ENCODE results near the gene SIRPA. TPM values are rescaled to one million over a fixed set of nuclear protein-coding genes. Genes with fewer than 3 reads are reported as not detected.

The SIRPA gene
- total RNA-seq, 1 experiment from 2014 or later = 0.30 TPM

DNA sequence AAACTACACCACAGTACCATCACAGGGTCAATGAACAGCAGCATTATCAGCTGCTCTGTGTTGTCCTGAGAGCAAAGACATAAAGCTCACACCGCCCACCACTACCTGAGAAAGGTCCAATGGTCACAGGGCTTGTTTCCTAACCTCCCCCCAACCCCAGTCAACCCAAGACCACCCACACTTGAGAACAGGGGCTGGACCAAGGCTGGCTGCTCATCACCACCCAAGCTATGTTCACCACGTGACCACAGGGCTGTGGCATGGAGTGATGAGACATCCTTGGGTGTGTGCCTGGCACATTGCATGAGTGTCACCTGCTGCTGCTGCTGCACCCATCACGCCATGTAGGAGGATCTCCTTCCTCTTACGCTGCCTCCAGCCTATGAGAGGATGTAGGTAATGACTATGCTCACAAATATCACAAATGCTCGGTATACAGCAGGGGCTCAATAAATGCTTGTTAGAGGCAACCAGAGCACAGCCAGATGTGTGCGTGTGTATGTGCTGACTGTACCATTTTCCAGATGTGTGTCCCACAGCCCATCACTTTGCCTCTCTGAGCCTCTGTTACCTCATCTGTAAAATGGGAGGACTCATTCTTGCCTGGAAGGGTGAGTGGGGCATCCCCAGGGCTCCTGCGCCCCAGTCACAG lies 23.3 kb upstream of the SIRPA start:
- DNase-seq = no peak
- H4K20me1 ChIP-seq (ENCODE audit: insufficient read depth, low read depth, low read length) = peaks cover 7% of the 10 kb centered on the region; the same call in 1 of the 2 replicates

DNA sequence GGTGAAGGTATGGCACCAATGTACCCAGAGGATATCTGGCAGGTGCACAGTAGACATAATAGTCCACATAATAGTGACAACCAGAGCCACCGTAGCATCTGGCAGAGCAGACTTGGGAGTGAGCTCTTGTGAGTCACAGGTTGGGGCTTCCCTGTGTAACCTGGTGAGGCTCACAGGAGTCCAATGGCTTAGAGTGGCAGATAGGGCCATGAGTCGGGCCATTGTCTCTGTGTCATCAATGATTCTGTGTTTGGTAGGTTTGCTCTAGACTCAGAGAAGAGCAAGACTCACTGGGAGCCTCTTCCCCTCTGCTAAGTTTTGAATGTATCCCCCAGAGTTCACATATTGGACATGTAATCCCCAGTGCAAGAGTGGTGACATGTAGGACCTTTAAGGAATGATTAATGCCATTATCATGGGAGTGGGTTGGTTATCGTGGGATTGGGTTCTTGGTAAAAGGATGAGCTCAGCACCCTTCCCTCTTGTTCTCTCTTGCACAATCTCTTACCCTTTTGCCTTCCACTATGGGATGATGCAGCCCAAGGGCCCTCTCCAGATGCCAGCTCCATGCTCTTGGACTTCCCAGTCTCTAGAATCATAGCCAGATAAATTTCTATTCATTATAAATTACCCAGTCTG lies 22.6 kb upstream of the SIRPA start:
- Histone ChIP-seq H3K4me2 (ENCODE audit: low read depth, low read length, poor library complexity, severe bottlenecking) (no peak overlapping the region), H3K4me1 (ENCODE audit: low read length) (peaks cover 30% of the 10 kb centered on the region), H3K9me2 (replicated peaks; ENCODE audit: insufficient read depth, low read length) (no peaks in the 10 kb centered on the region), H4K20me1 (ENCODE audit: insufficient read depth, low read depth, low read length) (peaks cover 7% of the 10 kb centered on the region; the same call in 1 of the 2 replicates), H3K36me3 (ENCODE audit: insufficient read depth, low read length) (no peaks in the 10 kb centered on the region), H3K27ac (ENCODE audit: low read length) (no peak overlapping the region), H3K27me3 (ENCODE audit: low read length) (no peaks in the 10 kb centered on the region), H3K9me3 (ENCODE audit: low read length) (no peaks in the 10 kb centered on the region), H3K79me2 (ENCODE audit: low read length) (no peaks in the 10 kb centered on the region), H2AFZ (ENCODE audit: low read length) (no peak overlapping the region), H3K9ac (ENCODE audit: low read length) (no peak overlapping the region), H3K4me3 (ENCODE audit: low read length) (no peak overlapping the region)
- no peak for DNase-seq

More for the DNA sequence above, 23.3 kb upstream of the SIRPA start:
- Histone ChIP-seq H3K79me2 (ENCODE audit: low read length) (no peaks in the 10 kb centered on the region), H3K4me2 (ENCODE audit: low read depth, low read length, poor library complexity, severe bottlenecking) (peak overlapping the region; percentile 66), H3K9ac (ENCODE audit: low read length) (no peak overlapping the region), H3K4me3 (ENCODE audit: low read length) (no peak overlapping the region), H3K27me3 (ENCODE audit: low read length) (no peaks in the 10 kb centered on the region), H3K9me3 (ENCODE audit: low read length) (no peaks in the 10 kb centered on the region), H2AFZ (ENCODE audit: low read length) (no peak overlapping the region), H3K4me1 (ENCODE audit: low read length) (peaks cover 30% of the 10 kb centered on the region), H3K36me3 (ENCODE audit: insufficient read depth, low read length) (no peaks in the 10 kb centered on the region), H3K27ac (ENCODE audit: low read length) (no peak overlapping the region), H3K9me2 (replicated peaks; ENCODE audit: insufficient read depth, low read length) (no peaks in the 10 kb centered on the region)

DNA sequence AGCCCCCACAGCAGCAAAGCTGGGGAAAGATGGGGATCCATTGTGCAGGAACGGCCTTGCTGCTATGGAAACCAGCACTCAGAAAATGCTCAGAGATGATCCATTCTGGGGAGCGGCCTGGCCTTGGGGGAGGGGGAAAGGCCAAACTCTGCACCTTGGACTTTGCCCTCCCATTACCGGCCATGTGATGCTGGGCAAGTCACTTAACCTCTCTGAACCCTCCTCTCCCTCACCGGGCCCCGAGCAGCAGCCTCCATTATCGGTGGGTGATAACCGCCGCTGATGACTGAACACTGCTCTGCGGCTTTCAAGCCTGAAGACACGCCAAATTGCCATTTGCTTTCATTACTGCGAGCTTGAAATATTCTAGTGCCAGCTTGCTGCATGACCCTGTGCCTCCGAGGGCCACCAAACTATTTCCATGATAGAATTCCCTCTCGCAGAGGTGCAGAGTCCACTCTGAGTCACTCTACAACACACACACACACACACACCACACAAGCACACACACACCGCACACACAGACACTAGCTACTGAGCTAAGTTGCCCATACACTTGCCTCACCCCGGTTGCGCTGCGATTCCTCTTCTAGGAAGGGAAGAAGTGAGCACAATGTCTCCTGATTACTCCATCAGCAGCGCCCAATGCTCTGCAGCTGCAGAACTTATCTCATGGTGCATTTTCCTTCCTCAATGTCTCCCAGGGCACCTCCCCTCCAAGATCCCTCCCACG lies 20.6 kb upstream of the SIRPA start:
- H3K27ac ChIP-seq (ENCODE audit: low read length) = no peak overlapping the region
- no peaks in the 10 kb centered on the region for H3K9me2 ChIP-seq (replicated peaks; ENCODE audit: insufficient read depth, low read length)
- no peaks in the 10 kb centered on the region for H3K9me3 ChIP-seq (ENCODE audit: low read length)
- no peak overlapping the region for H3K4me2 ChIP-seq (ENCODE audit: low read depth, low read length, poor library complexity, severe bottlenecking)
- no peaks in the 10 kb centered on the region for H3K27me3 ChIP-seq (ENCODE audit: low read length)
- no peak overlapping the region for H3K9ac ChIP-seq (ENCODE audit: low read length)
- H3K4me1 ChIP-seq (ENCODE audit: low read length) = peaks cover 41% of the 10 kb centered on the region
- H4K20me1 ChIP-seq (ENCODE audit: insufficient read depth, low read depth, low read length) = peaks cover 7% of the 10 kb centered on the region; the same call in 1 of the 2 replicates
- H3K4me3 ChIP-seq (ENCODE audit: low read length) = no peak overlapping the region
- no peaks in the 10 kb centered on the region for H3K36me3 ChIP-seq (ENCODE audit: insufficient read depth, low read length)
- H3K79me2 ChIP-seq (ENCODE audit: low read length) = no peaks in the 10 kb centered on the region
- no peak overlapping the region for H2AFZ ChIP-seq (ENCODE audit: low read length)
- DNase-seq = no peak

DNA sequence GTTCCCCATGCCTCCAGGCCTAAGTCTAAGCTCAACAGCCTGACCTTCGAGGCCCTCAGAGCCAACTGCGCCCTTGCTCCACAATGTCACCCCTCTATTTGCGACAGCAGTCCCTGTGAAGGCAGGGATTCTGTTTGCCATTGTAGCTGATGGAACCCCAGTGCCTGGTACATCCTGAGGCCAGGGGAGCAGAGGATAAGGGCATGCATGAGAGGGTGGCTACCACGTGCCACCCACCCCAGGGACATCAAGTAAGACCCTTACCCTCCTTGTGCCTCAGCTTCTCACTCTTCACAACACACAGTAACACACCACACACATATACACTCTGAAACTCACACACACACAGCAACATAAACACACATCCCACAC lies 20.0 kb upstream of the SIRPA start:
- Histone ChIP-seq H3K27ac (ENCODE audit: low read length) (no peak overlapping the region), H3K9me3 (ENCODE audit: low read length) (no peaks in the 10 kb centered on the region), H2AFZ (ENCODE audit: low read length) (no peak overlapping the region), H4K20me1 (ENCODE audit: insufficient read depth, low read depth, low read length) (peaks cover 7% of the 10 kb centered on the region; the same call in 1 of the 2 replicates), H3K4me2 (ENCODE audit: low read depth, low read length, poor library complexity, severe bottlenecking) (no peak overlapping the region), H3K79me2 (ENCODE audit: low read length) (no peaks in the 10 kb centered on the region), H3K4me1 (ENCODE audit: low read length) (peaks cover 41% of the 10 kb centered on the region), H3K36me3 (ENCODE audit: insufficient read depth, low read length) (no peaks in the 10 kb centered on the region), H3K9me2 (replicated peaks; ENCODE audit: insufficient read depth, low read length) (no peaks in the 10 kb centered on the region), H3K4me3 (ENCODE audit: low read length) (no peak overlapping the region), H3K27me3 (ENCODE audit: low read length) (no peaks in the 10 kb centered on the region), H3K9ac (ENCODE audit: low read length) (no peak overlapping the region)
- no peak for DNase-seq

DNA sequence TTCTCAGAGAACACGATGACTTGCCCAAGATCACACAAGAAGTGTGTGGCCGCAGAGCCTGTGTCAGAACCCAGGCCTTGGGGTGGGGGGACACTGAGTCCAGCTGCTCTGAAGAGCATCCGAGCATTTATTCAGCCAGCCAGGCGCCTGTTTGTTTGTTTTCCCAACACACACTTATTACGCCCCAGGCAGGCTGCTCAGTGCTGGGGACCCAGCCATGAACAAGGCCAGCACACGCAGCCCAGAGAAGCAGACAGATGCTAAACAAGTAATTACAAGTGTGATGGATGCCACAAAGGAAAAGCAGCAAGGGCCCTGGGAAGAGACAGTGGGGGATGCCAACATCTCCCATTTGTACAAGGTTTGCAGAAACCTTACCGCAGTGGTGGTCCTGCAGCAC lies 19.4 kb upstream of the SIRPA start:
- Histone ChIP-seq H3K79me2 (ENCODE audit: low read length) (no peaks in the 10 kb centered on the region), H3K4me2 (ENCODE audit: low read depth, low read length, poor library complexity, severe bottlenecking) (no peak overlapping the region), H3K9me2 (replicated peaks; ENCODE audit: insufficient read depth, low read length) (no peaks in the 10 kb centered on the region)

DNA sequence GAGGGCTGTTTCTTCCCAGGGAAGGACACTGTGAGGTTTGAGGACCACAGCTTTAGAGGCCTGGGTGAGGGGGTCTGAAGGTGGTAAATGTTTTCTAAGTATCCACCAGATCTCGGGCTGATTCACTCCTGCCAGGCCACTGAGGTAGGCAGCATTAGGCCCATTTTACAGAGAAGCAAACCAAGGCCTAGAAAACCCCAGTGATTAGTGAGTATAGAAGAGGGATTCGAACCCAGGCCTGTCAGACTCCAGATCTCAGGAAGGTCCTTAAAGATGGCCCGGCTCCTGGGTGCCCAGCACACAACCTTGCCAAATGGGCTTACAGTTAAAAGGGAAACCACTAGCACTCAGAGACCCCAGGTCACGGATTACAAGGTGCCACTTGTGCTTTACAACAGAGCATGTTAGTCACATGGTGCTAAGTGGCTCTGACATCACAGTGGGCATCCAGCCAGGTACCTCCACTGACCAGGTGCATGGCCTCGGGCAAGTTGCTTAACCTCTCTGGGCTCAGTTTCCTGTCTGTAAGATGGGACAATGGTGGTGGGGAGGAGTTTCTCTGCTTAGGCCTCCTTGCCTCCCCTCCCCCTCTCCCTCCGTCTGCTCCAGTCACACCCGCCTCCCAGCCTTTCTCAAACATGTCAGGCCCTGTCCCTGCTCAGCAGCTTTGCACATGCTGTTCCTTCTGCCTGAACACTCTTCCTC lies 18.8 kb upstream of the SIRPA start:
- no peaks in the 10 kb centered on the region for H3K27me3 ChIP-seq (ENCODE audit: low read length)
- peaks cover 29% of the 10 kb centered on the region for H3K4me1 ChIP-seq (ENCODE audit: low read length)
- no peak overlapping the region for H3K4me3 ChIP-seq (ENCODE audit: low read length)
- DNase-seq = no peak
- no peak overlapping the region for H3K9ac ChIP-seq (ENCODE audit: low read length)
- H3K27ac ChIP-seq (ENCODE audit: low read length) = no peak overlapping the region
- no peak overlapping the region for H2AFZ ChIP-seq (ENCODE audit: low read length)
- H3K9me3 ChIP-seq (ENCODE audit: low read length) = no peaks in the 10 kb centered on the region
- no peaks in the 10 kb centered on the region for H3K9me2 ChIP-seq (replicated peaks; ENCODE audit: insufficient read depth, low read length)
- H3K79me2 ChIP-seq (ENCODE audit: low read length) = no peaks in the 10 kb centered on the region
- no peaks in the 10 kb centered on the region for H3K36me3 ChIP-seq (ENCODE audit: insufficient read depth, low read length)
- H4K20me1 ChIP-seq (ENCODE audit: insufficient read depth, low read depth, low read length) = peaks cover 7% of the 10 kb centered on the region; the same call in 1 of the 2 replicates
- H3K4me2 ChIP-seq (ENCODE audit: low read depth, low read length, poor library complexity, severe bottlenecking) = no peak overlapping the region

More for the DNA sequence above, 19.4 kb upstream of the SIRPA start:
- DNase-seq = no peak
- no peak overlapping the region for H3K27ac ChIP-seq (ENCODE audit: low read length)
- no peak overlapping the region for H3K9ac ChIP-seq (ENCODE audit: low read length)
- H3K4me3 ChIP-seq (ENCODE audit: low read length) = no peak overlapping the region
- no peaks in the 10 kb centered on the region for H3K9me3 ChIP-seq (ENCODE audit: low read length)
- H2AFZ ChIP-seq (ENCODE audit: low read length) = no peak overlapping the region
- H3K27me3 ChIP-seq (ENCODE audit: low read length) = no peaks in the 10 kb centered on the region
- peaks cover 35% of the 10 kb centered on the region for H3K4me1 ChIP-seq (ENCODE audit: low read length)
- H3K36me3 ChIP-seq (ENCODE audit: insufficient read depth, low read length) = no peaks in the 10 kb centered on the region
- H4K20me1 ChIP-seq (ENCODE audit: insufficient read depth, low read depth, low read length) = peaks cover 7% of the 10 kb centered on the region; the same call in 1 of the 2 replicates

DNA sequence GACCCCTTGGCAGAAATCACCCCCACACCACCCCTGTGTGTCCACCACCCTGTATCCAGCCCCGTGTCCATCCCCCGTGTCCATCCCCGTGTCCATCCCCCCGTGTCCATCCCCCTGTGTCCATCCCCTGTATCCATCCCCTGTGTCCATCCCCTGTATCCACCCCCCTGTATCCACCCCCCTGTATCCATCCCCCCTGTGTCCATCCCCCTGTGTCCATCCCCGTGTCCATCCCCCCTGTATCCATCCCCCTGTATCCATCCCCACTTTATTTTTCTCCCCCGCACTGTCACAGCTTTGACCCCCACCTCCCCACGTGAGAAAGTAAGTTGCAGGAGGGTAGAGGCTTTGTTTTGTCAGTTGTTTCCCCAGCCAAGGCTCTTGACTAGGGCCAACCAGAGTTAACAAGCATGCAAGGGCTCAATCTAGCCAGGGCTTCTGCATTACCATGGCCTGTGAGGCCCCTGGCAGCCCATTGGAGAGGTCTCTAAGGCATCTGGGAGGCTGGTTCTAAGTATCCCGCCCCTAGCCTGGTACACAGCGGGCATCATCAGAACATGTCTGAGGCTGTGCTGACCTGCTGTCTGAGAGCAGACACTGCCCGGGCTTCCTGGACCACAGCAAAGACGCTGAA lies 18.1 kb upstream of the SIRPA start:
- Histone ChIP-seq H3K9me2 (replicated peaks; ENCODE audit: insufficient read depth, low read length) (no peaks in the 10 kb centered on the region), H3K79me2 (ENCODE audit: low read length) (no peaks in the 10 kb centered on the region), H3K27me3 (ENCODE audit: low read length) (no peaks in the 10 kb centered on the region), H3K9me3 (ENCODE audit: low read length) (no peaks in the 10 kb centered on the region), H4K20me1 (ENCODE audit: insufficient read depth, low read depth, low read length) (peaks cover 9% of the 10 kb centered on the region; the same call in 1 of the 2 replicates), H3K4me2 (ENCODE audit: low read depth, low read length, poor library complexity, severe bottlenecking) (no peak overlapping the region), H2AFZ (ENCODE audit: low read length) (no peak overlapping the region), H3K27ac (ENCODE audit: low read length) (no peak overlapping the region), H3K4me3 (ENCODE audit: low read length) (no peak overlapping the region), H3K4me1 (ENCODE audit: low read length) (peaks cover 22% of the 10 kb centered on the region), H3K9ac (ENCODE audit: low read length) (no peak overlapping the region), H3K36me3 (ENCODE audit: insufficient read depth, low read length) (no peaks in the 10 kb centered on the region)
- peak; percentile 70 for DNase-seq
